Esophagus (tissue), 2 donors: ENCODE measurements around the gene CMTM7. TPM values are rescaled to one million over a fixed set of nuclear protein-coding genes. Genes with fewer than 3 reads are reported as not detected.
"Not testable (repeated sequence)": the region's sequence is repeated elsewhere in the genome, so short reads cannot be mapped to it uniquely, and the experiment has no call there.

Experiments
- H3K27ac ChIP-seq, 2 donors: one replicate each; pipeline ENCODE4 v1.5.1; 2013; ENCODE audit warnings: low read depth in 2 of 2, mild to moderate bottlenecking in 2 of 2, inconsistent platforms in 1 of 2, low read length in 1 of 2, moderate library complexity in 1 of 2
- H3K27me3 ChIP-seq, 2 donors: one replicate each; pipeline ENCODE4 v1.6.1; 2013; ENCODE audit warnings: low read length in 2 of 2, control low read depth in 1 of 2, mild to moderate bottlenecking in 1 of 2; ENCODE audit not compliant: insufficient read depth in 2 of 2, control insufficient read depth in 1 of 2
- H3K36me3 ChIP-seq, 2 donors: one replicate each; pipeline ENCODE4 v1.6.1; 2013; ENCODE audit warnings: low read length in 1 of 2; ENCODE audit not compliant: control insufficient read depth in 2 of 2, insufficient read depth in 2 of 2
- H3K4me1 ChIP-seq, 2 donors: one replicate each; pipeline ENCODE4 v1.6.1; 2013; ENCODE audit warnings: low read length in 1 of 2; ENCODE audit not compliant: control insufficient read depth in 2 of 2, insufficient read depth in 2 of 2
- H3K4me3 ChIP-seq, 2 donors: one replicate each; pipeline ENCODE4 v1.5.1; 2013; ENCODE audit warnings: low read length in 2 of 2, mild to moderate bottlenecking in 2 of 2, low read depth in 1 of 2, moderate library complexity in 1 of 2
- H3K9me3 ChIP-seq, 2 donors: one replicate each; pipeline ENCODE4 v1.6.1; 2013; ENCODE audit warnings: mild to moderate bottlenecking in 2 of 2, low read depth in 1 of 2, low read length in 1 of 2, moderate library complexity in 1 of 2; ENCODE audit not compliant: control insufficient read depth in 2 of 2, insufficient read depth in 1 of 2
- WGBS, 2 donors: extraction: QIAGEN DNeasy Blood & Tissue Kit; methylation state at CpG; one replicate each; pipeline ENCODE4 v1.1.7; 2013; 5-methylcytosine and 5-hydroxymethylcytosine counted together
- polyA plus RNA-seq, 2 donors: library from polyadenylated mRNA; stranded (reverse); fragments of 200-250 nt; gene quantifications; one replicate each; pipeline ENCODE4 v1.2.3, GENCODE V29; 2013
- donor health status: healthy with polysubstance abuse.
- donor health status: Bipolar disorder and iron deficiency.

Gene CMTM7
- polyA plus RNA-seq, 2 donors: 0.79 to 1.6 TPM

DNA sequence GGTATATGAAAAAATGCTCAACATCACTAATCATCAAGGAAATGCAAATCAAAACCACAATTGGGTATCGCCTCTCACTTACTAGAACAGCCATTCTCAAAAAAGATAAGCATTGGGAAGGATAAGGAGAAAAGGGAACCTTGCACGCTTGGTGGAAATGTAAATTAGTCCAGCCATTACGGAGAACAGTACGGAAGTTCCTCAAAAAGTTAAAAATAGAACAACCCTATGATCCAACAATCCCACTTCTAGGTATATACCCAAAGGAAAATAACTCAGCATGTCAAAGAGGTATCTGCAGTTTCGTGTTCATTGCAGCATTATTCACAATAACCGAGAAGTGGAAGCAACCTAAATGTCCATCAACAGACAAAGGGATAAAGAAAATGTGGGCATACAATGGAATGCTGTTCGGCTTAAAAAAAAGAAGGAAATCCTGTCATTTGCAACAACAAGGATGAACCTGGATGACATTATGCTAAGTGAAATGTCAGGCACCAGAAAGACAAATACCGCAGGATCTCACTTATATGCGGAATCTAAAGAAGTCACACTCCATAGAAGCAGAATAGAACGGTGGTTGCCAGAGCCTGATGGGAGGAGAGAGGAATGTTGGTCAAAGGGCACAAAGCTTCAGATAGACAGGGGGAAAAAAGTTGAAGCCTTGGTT, 11.7 kb upstream of the CMTM7 start:
- H3K27ac ChIP-seq: no peak overlapping the region
- no peaks in the 10 kb centered on the region for H3K27me3 ChIP-seq
- H3K9me3 ChIP-seq: no peaks in the 10 kb centered on the region
- WGBS, 2 donors: 80 to 85% methylated on average over 10 of the region's 10 CpGs
- no peak overlapping the region for H3K4me3 ChIP-seq
- no peaks in the 10 kb centered on the region for H3K36me3 ChIP-seq
- H3K4me1 ChIP-seq: no peaks in the 10 kb centered on the region

DNA sequence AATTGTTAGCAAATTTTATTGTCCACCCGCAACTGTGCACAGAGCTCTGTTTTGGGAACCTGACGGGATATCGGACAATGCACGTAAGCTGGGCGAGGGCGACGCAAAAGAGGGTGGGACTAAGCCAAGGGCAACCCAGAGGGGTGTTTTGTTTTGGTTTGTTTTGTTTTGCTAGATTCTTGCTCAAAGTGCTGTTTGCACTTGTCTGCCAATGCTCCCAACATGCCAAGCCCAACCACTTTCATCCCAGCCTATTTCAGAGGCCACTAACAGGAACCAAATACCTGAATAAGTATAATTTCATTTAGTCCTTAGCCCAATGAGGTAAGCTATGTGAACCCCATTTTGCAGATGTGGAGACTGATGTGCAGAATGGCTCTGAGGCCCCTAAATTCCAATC, 9.7 kb upstream of the CMTM7 start:
- Histone ChIP-seq H3K36me3 (no peaks in the 10 kb centered on the region), H3K27me3 (no peaks in the 10 kb centered on the region), H3K4me3 (no peak overlapping the region), H3K27ac (no peak overlapping the region), H3K9me3 (no peaks in the 10 kb centered on the region), H3K4me1 (no peaks in the 10 kb centered on the region)
- WGBS, 2 donors: 69 to 86% methylated on average over 7 of the region's 7 CpGs

DNA sequence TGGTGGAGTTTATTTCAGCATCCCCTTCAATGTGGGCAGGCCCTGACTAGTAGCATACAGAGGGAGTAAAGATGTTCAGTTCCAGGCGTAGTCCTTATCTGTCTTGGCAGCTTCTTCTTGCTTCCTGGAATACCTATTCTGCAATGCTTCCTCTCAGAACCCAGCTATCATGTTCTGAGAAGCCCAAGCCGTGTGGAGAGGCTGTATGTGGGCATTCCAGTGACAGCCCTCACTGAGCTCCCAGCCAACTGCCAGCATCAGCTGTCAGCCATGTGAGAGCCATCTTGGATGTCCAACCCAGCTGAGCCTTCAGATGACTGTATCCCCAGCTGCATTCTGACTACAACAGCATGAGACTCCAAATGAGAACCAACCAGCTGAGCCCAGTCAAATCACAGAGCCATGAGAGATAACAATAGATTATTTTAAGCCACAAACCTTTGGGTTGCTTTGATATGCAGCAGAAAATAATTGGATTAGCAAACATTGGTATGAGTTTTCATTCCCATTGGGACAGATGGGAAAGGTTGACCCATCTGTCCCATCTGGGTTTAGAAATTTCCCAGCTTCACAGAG, 8.4 kb upstream of the CMTM7 start:
- H3K27ac ChIP-seq: no peak overlapping the region
- H3K9me3 ChIP-seq: no peaks in the 10 kb centered on the region
- H3K36me3 ChIP-seq: no peaks in the 10 kb centered on the region
- no peaks in the 10 kb centered on the region for H3K4me1 ChIP-seq
- H3K27me3 ChIP-seq: peaks cover 0 to 3% of the 10 kb centered on the region in 2 donors
- H3K4me3 ChIP-seq: no peak overlapping the region
- WGBS, 2 donors: 62 to 74% methylated on average over 2 of the region's 2 CpGs

DNA sequence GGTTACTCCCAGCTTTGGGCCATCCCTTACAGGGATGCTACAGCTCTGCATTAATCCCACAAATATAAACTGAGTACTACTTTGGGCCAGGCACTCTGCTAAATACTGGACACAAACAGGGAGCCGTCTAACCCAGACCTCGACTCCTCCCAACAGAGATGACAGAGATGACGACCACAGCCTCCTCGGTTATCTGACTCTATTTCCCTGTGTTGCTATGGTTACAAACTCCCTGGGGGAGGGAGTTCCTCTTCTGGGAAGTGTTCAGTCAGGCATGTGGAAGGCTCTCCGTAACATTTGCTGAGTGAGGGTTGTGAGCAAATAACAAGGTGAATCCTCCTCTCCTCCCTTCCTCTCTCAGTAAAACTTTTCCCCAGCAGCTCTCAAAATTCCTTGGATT, 6.7 kb upstream of the CMTM7 start:
- peaks cover 0 to 6% of the 10 kb centered on the region in 2 donors for H3K27me3 ChIP-seq
- WGBS, 2 donors: 37 to 41% methylated on average over 5 of the region's 5 CpGs
- no peaks in the 10 kb centered on the region for H3K9me3 ChIP-seq
- H3K4me3 ChIP-seq: no peak overlapping the region
- H3K36me3 ChIP-seq: no peaks in the 10 kb centered on the region
- no peaks in the 10 kb centered on the region for H3K4me1 ChIP-seq
- H3K27ac ChIP-seq: no peak overlapping the region

DNA sequence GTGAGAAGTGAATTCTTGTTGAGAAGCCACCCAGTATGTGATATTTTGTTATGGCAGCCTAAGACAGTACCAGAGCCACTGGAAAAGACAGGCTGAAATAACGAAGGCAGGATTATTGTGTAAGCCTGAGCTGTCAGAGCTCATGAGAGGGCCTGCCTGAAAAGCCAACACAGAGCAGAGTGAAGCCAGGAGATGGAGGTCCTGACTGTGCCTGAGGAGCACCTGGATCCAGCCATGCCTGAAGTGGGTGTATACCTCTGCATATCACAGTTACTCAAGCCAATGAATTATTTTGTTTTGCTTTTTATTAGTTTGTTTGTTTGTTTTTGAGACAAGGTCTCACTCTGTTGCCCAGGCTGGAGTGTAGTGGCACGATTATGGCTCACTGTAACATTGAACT, 4.1 kb upstream of the CMTM7 start:
- Histone ChIP-seq H3K36me3 (no peaks in the 10 kb centered on the region), H3K9me3 (no peaks in the 10 kb centered on the region), H3K4me3 (no peak overlapping the region), H3K4me1 (peaks cover 3 to 4% of the 10 kb centered on the region in 2 donors), H3K27ac (no peak overlapping the region), H3K27me3 (peaks cover 0 to 6% of the 10 kb centered on the region in 2 donors)
- WGBS, 2 donors: 86 to 88% methylated on average over 2 of the region's 2 CpGs

DNA sequence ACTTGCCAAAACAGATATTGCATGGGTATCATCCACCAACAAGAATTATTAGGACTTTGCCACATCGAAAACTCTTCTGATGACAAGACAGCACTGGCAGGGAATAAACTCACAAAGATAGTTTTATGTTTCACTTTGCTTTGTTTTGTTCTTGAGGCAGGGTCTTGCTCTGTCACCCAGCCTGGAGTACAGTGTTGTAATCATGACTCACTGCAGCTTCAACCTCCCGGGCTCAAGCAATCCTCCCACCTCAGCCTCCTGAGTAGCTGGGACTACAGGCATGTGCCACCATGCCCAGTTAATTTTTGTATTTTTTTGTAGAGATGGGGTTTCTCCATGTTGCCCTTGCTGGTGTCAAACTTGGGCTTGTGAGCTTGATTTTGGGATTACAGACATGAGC, 2.1 kb upstream of the CMTM7 start:
- WGBS, 2 donors: 83 to 90% methylated on average over 2 of the region's 2 CpGs
- not testable (repeated sequence) for H3K4me1 ChIP-seq, H3K27me3 ChIP-seq, H3K9me3 ChIP-seq, H3K36me3 ChIP-seq, H3K4me3 ChIP-seq, H3K27ac ChIP-seq

DNA sequence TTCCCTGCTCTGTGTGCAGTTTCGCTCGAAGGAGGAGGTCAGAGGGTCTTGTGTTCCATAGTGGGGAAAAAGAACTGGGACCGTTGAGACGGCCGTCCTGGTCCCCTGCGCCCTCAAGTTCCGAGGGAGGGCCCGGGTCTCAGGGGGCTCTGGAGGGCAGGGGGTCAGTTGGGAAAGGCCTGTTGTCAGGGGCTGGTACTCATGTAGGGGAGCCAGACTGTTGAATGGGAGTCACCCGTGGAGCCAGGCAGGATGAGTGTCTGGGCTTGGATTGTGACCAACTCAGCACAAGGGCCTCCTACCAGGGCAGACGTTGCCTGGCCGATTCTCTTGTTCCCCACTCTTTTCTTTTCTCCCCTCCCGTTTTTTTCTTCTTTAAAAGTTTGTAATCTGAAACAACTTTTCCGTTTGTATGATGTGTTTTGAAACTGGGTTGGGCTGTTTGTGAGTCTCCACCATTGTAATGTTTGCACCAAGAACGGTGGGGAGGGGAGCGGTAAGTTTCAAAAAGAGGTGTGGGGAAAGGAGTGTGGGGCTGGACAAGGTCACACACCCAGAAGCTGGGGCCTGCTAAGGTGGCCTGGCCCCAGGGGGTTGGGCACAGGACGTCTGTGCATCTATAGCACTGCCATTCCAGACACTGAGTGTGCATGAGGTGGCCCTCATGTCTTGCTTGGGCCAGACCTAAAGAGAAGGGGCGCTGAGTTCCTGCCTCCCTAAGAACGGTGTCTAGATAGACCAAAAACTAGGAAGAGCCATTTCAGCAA, 1.1 kb downstream of the CMTM7 start:
- Histone ChIP-seq H3K27me3 (peaks cover 0 to 6% of the 10 kb centered on the region in 2 donors), H3K4me3 (peak overlapping the region; percentile 46 to 56), H3K36me3 (no peaks in the 10 kb centered on the region), H3K27ac (peak overlapping the region; percentile 54 to 73), H3K4me1 (peaks cover 3 to 4% of the 10 kb centered on the region in 2 donors), H3K9me3 (no peaks in the 10 kb centered on the region)
- WGBS, 2 donors: 41 to 43% methylated on average over 18 of the region's 18 CpGs

DNA sequence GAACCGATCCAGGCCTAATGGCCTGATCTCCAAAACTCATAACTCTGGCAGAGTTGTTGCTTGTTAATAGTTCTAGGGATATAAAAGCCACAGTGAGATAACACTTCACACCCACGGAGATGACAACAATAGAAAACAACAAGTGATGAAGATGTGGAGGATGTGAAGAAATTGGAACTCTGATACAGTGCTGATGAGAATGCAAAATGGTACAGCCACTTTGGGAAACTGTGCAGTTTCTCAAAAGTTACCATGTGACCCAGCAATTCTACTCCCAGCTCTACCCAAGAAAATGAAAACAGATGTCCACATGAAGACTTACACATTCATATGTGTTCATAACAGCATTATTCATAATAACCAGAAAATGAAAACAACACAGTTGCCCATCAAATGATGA, 3.8 kb downstream of the CMTM7 start:
- no peak overlapping the region for H3K4me3 ChIP-seq
- 57 to 61% methylated on average over 2 of the region's 2 CpGs for WGBS, 2 donors
- H3K9me3 ChIP-seq: no peaks in the 10 kb centered on the region
- no peak overlapping the region for H3K27ac ChIP-seq
- H3K36me3 ChIP-seq: no peaks in the 10 kb centered on the region
- H3K4me1 ChIP-seq: peaks cover 3 to 4% of the 10 kb centered on the region in 2 donors
- no peaks in the 10 kb centered on the region for H3K27me3 ChIP-seq

DNA sequence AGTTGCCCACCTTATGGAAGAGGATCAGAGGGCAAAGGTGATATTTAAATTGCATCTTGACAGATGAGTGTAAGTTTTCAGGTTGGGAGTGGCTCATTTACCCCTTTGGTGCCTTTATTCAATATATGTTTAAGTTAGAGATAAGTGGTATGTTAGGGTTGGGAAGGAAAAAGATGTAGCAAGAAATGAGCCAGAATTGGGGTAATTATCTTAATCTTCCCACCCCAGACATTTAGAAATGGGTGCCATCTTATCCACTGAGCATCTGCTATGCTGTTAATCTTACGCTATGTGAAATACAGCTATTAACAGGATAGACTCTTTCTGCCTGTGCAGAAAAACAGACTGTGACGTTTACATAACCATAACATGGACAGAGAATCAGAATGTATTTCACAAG, 6.3 kb downstream of the CMTM7 start:
- Histone ChIP-seq H3K36me3 (no peaks in the 10 kb centered on the region), H3K9me3 (no peaks in the 10 kb centered on the region), H3K27ac (no peak overlapping the region), H3K27me3 (no peaks in the 10 kb centered on the region), H3K4me1 (no peaks in the 10 kb centered on the region), H3K4me3 (no peak overlapping the region)
- 49 to 60% methylated on average over 2 of the region's 2 CpGs for WGBS, 2 donors
